MM.1S (cell line): ENCODE data around the gene FAM237B.

ENCODE experiments used
- CTCF ChIP-seq: fragments of 300-600 bp; sonication (generic); IDR thresholded peaks from 2 replicates; pipeline ENCODE4 v1.5.1; 2016; ENCODE audit warnings: antibody characterized with exemption, low read length, mixed read lengths
- EZH2 ChIP-seq: fragments of 300-600 bp; sonication (generic); optimal IDR thresholded peaks from 2 replicates; pipeline ENCODE3; 2017; ENCODE audit warnings: low read depth, mild to moderate bottlenecking, antibody characterized with exemption, low read length, mixed read lengths
- EZH2phosphoT487 ChIP-seq: fragments of 300-600 bp; sonication (generic); IDR thresholded peaks from 2 replicates; pipeline ENCODE4 v1.6.1; 2018; ENCODE audit warnings: antibody characterized with exemption, low read length

DNA sequence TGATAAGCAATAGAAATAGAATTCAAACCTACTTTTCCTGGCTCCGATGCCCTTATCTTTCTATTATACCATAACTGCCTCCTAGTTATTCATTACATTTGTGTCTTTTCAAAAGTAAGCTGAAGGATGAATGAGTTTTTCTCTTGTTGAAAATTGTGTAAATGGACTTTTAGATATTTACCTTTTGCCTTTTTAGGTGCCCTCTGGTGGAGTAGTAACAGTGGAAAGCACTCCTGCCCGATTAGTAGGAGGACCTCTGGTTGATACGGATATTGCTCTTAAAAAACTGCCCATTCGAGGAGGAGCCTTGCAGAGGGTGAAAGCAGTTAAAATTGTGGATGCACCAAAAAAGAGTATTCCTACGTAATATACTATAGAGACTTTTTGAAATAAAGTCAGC is 11.2 kb downstream of the FAM237B start:
- TF ChIP-seq CTCF (no peak), EZH2 (no peak), EZH2phosphoT487 (no peak)
